ENCODE results near the gene SFSWAP. TPM values are rescaled to one million over a fixed set of nuclear protein-coding genes. Genes with fewer than 3 reads are reported as not detected.

Gene SFSWAP
- polyA plus RNA-seq, 1 donor from 2014 or later: 56.6 TPM

GRCh38 chr12:131795064-131795463 is 84.2 kb downstream of the SFSWAP start:
- Histone ChIP-seq H3K4me2 (ENCODE audit: low read length) (no peak overlapping the region), H3F3A (ENCODE audit: insufficient read depth, low read length, poor library complexity, severe bottlenecking) (no peaks in the 10 kb centered on the region), H3K27me3 (ENCODE audit: insufficient read depth, low read depth, low read length) (no peaks in the 10 kb centered on the region), H3K27ac (ENCODE audit: low read length) (no peak overlapping the region), H3K9ac (ENCODE audit: low read length) (no peak overlapping the region), H3K36me3 (ENCODE audit: insufficient read depth, low read length) (peaks cover 10% of the 10 kb centered on the region), H3K4me3 (ENCODE audit: low read length) (no peak overlapping the region), H3K9me2 (ENCODE audit: insufficient read depth, low read length) (no peaks in the 10 kb centered on the region), H2AFZ (ENCODE audit: low read depth, low read length) (no peak overlapping the region), H3K79me2 (replicated peaks; ENCODE audit: insufficient read depth, low read length) (no peaks in the 10 kb centered on the region), H3K9me3 (ENCODE audit: low read length) (no peaks in the 10 kb centered on the region), H4K20me1 (ENCODE audit: insufficient read depth) (no peaks in the 10 kb centered on the region)
- no peak for TF ChIP-seq CTCF (IDR thresholded peaks at IDR 0.05; ENCODE audit: poor library complexity, severe bottlenecking)
- no peak for TF ChIP-seq POLR2AphosphoS5 (IDR thresholded peaks at IDR 0.05)

- H3F3A ChIP-seq (ENCODE audit: insufficient read depth, low read length, poor library complexity, severe bottlenecking): no peaks in the 10 kb centered on the region
- no peaks in the 10 kb centered on the region for H3K9me3 ChIP-seq (ENCODE audit: low read length)
- H3K36me3 ChIP-seq (ENCODE audit: insufficient read depth, low read length): peaks cover 4% of the 10 kb centered on the region
- no peaks in the 10 kb centered on the region for H3K27me3 ChIP-seq (ENCODE audit: insufficient read depth, low read depth, low read length)
- H2AFZ ChIP-seq (ENCODE audit: low read depth, low read length): no peak overlapping the region
- no peaks in the 10 kb centered on the region for H4K20me1 ChIP-seq (ENCODE audit: insufficient read depth)
- H3K79me2 ChIP-seq (replicated peaks; ENCODE audit: insufficient read depth, low read length): no peaks in the 10 kb centered on the region
- no peak overlapping the region for H3K4me2 ChIP-seq (ENCODE audit: low read length)
- no peak overlapping the region for H3K27ac ChIP-seq (ENCODE audit: low read length)
- H3K9me2 ChIP-seq (ENCODE audit: insufficient read depth, low read length): no peaks in the 10 kb centered on the region
- no peak overlapping the region for H3K9ac ChIP-seq (ENCODE audit: low read length)
- H3K4me3 ChIP-seq (ENCODE audit: low read length): no peak overlapping the region
- no peak for TF ChIP-seq REST (IDR thresholded peaks at IDR 0.05; ENCODE audit: borderline replicate concordance)
- no peak for TF ChIP-seq CTCF (IDR thresholded peaks at IDR 0.05; ENCODE audit: poor library complexity, severe bottlenecking)
- no peak for TF ChIP-seq POLR2AphosphoS5 (IDR thresholded peaks at IDR 0.05)
- no peak for TF ChIP-seq EZH2 (IDR thresholded peaks at IDR 0.05; ENCODE audit: borderline replicate concordance, insufficient read depth, low read length, poor library complexity, severe bottlenecking)
- no peak for TF ChIP-seq RAD21 (conservative IDR thresholded peaks at IDR 0.05)
- TF ChIP-seq SMC3 (conservative IDR thresholded peaks at IDR 0.05; ENCODE audit: poor library complexity): no peak
- no peak for TF ChIP-seq TAF1 (IDR thresholded peaks at IDR 0.05; ENCODE audit: low read depth)
- TF ChIP-seq EP300 (conservative IDR thresholded peaks at IDR 0.05; ENCODE audit: poor library complexity, severe bottlenecking): no peak
- no peak for TF ChIP-seq MXI1 (conservative IDR thresholded peaks at IDR 0.05; ENCODE audit: poor library complexity, severe bottlenecking)
These were observed 85.0 kb downstream of the SFSWAP start for GRCh38 chr12:131795690-131796410.

All from neural cell (in vitro differentiated cells).